GM19043 (cell line): ENCODE measurements around the gene RNU1-4.
"Not testable (repeated sequence)": the region's sequence is repeated elsewhere in the genome, so short reads cannot be mapped to it uniquely, and the experiment has no call there.

Source experiments
- ATAC-seq: cut with Tn5 transposase; IDR thresholded peaks from one replicate; pipeline ENCODE4 v1.9.1; 2021; ENCODE audit warnings: low read depth; ENCODE audit not compliant: unreplicated experiment

RNU1-4 gene

GRCh38 chr1:16725439-16726245, 14.7 kb upstream of the RNU1-4 start:
- not testable (repeated sequence) for ATAC-seq

- no peak for ATAC-seq
Measured at GRCh38 chr1:16727190-16728111, 12.9 kb upstream of the RNU1-4 start.

GRCh38 chr1:16728243-16728949, 11.9 kb upstream of the RNU1-4 start:
- not testable (repeated sequence) for ATAC-seq

GRCh38 chr1:16732254-16732896, 7.9 kb upstream of the RNU1-4 start:
- not testable (repeated sequence) for ATAC-seq

GRCh38 chr1:16741230-16741629, 914 bp downstream of the RNU1-4 start:
- ATAC-seq: not testable (repeated sequence)

- ATAC-seq: not testable (repeated sequence)
Measured at GRCh38 chr1:16747660-16748059, 7.3 kb downstream of the RNU1-4 start.

- not testable (repeated sequence) for ATAC-seq
Measured at GRCh38 chr1:16748710-16749109, 8.4 kb downstream of the RNU1-4 start.

- not testable (repeated sequence) for ATAC-seq
Measured at GRCh38 chr1:16749910-16750888, 9.9 kb downstream of the RNU1-4 start.

GRCh38 chr1:16752770-16753169, 12.5 kb downstream of the RNU1-4 start:
- ATAC-seq: not testable (repeated sequence)

- not testable (repeated sequence) for ATAC-seq
Measured at GRCh38 chr1:16755385-16755784, 15.1 kb downstream of the RNU1-4 start.

- not testable (repeated sequence) for ATAC-seq
Measured at GRCh38 chr1:16755932-16756331, 15.6 kb downstream of the RNU1-4 start.

GRCh38 chr1:16757574-16757973, 17.3 kb downstream of the RNU1-4 start:
- not testable (repeated sequence) for ATAC-seq

GRCh38 chr1:16758060-16758459, 17.7 kb downstream of the RNU1-4 start:
- ATAC-seq: not testable (repeated sequence)

GRCh38 chr1:16759041-16759493, 18.8 kb downstream of the RNU1-4 start:
- ATAC-seq: not testable (repeated sequence)

- ATAC-seq: not testable (repeated sequence)
Measured at GRCh38 chr1:16759650-16760455, 19.5 kb downstream of the RNU1-4 start.

GRCh38 chr1:16760456-16760765, 20.1 kb downstream of the RNU1-4 start:
- ATAC-seq: not testable (repeated sequence)

GRCh38 chr1:16760801-16761200, 20.5 kb downstream of the RNU1-4 start:
- ATAC-seq: not testable (repeated sequence)

GRCh38 chr1:16764248-16764819, 24.0 kb downstream of the RNU1-4 start:
- ATAC-seq: not testable (repeated sequence)
